IPS-NIHi7 (cell line): ENCODE measurements around the gene IQGAP2.
A peak's percentile ranks its signal among the peaks of the same experiment; 100 is the strongest.
"Not testable (repeated sequence)": the region's sequence is repeated elsewhere in the genome, so short reads cannot be mapped to it uniquely, and the experiment has no call there.

Experiments
- DNase-seq: peaks from one replicate; pipeline ENCODE4 v3.0.0; 2012; ENCODE audit warnings: mixed read lengths; ENCODE audit errors: extremely low spot score

IQGAP2 gene, protein sequence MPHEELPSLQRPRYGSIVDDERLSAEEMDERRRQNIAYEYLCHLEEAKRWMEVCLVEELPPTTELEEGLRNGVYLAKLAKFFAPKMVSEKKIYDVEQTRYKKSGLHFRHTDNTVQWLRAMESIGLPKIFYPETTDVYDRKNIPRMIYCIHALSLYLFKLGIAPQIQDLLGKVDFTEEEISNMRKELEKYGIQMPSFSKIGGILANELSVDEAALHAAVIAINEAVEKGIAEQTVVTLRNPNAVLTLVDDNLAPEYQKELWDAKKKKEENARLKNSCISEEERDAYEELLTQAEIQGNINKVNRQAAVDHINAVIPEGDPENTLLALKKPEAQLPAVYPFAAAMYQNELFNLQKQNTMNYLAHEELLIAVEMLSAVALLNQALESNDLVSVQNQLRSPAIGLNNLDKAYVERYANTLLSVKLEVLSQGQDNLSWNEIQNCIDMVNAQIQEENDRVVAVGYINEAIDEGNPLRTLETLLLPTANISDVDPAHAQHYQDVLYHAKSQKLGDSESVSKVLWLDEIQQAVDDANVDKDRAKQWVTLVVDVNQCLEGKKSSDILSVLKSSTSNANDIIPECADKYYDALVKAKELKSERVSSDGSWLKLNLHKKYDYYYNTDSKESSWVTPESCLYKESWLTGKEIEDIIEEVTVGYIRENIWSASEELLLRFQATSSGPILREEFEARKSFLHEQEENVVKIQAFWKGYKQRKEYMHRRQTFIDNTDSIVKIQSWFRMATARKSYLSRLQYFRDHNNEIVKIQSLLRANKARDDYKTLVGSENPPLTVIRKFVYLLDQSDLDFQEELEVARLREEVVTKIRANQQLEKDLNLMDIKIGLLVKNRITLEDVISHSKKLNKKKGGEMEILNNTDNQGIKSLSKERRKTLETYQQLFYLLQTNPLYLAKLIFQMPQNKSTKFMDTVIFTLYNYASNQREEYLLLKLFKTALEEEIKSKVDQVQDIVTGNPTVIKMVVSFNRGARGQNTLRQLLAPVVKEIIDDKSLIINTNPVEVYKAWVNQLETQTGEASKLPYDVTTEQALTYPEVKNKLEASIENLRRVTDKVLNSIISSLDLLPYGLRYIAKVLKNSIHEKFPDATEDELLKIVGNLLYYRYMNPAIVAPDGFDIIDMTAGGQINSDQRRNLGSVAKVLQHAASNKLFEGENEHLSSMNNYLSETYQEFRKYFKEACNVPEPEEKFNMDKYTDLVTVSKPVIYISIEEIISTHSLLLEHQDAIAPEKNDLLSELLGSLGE (N-terminal part only)

DNA sequence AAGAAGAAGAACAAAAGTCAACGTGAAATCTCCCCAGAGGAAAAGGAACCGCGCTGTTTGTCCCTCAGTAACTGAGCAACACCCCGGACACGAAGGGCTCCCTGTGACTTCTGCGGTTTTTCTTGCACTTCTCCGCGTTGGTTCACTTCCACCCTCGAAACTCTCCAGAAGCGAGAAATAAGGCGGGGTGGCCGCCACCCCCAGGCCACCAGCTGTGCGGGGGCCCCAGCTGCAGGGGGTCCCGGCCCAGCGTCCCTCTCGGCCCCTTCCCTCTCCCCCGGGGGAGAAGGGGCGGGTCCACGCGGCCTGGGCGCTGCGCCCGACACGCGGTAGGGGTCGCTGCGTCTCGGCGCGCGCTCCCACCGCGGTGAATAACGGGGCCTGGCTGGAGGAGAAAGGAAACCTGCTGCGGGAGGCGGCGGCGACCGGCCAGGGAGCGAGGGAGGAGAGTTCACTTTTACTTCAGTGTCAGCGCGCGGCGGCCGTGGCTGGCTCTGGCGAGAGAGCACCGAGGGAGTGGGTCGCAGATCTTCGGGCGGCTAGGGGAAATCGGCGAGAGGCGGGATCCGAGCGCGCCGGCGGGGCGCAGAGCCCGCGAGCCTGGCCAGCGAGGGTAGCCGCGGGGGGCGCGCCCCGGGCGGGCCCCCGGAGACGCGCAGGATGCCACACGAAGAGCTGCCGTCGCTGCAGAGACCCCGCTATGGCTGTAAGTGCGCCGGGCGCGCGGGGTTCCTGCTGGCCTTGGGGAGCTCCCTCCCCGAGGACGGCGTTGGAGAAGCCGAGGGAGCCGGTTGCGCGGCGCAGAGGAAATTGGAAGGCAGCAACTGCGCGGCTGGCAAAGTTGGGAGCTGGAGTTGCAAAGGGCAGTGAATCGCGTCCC, at the start of gene IQGAP2:
Gene IQGAP2, plus strand, starts transcription at position 400 of the 880 bp plus-strand sequence. Its CDS starts 261 bp downstream, at position 661.
- DNase-seq, result peak; percentile 84

DNA sequence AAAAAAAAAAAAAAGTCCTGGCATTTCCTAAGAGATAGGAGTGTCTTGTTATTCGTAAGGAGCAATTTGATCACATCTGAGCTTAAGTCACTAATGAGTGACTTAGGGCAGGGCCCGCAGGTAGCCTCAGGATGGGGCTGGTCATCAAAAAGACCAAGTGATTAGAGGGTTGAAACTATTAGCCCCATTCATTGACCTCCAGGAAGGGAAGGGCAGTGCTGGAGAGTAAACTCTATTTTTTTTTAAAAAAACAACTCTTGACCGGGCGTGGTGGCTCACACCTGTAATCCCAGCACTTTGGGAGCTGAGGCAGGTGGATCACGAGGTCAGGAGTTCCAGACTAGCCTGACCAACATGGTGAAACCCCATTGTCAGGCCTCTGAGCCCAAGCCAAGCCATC, 46.2 kb upstream of the IQGAP2 start:
- DNase-seq, result no peak

DNA sequence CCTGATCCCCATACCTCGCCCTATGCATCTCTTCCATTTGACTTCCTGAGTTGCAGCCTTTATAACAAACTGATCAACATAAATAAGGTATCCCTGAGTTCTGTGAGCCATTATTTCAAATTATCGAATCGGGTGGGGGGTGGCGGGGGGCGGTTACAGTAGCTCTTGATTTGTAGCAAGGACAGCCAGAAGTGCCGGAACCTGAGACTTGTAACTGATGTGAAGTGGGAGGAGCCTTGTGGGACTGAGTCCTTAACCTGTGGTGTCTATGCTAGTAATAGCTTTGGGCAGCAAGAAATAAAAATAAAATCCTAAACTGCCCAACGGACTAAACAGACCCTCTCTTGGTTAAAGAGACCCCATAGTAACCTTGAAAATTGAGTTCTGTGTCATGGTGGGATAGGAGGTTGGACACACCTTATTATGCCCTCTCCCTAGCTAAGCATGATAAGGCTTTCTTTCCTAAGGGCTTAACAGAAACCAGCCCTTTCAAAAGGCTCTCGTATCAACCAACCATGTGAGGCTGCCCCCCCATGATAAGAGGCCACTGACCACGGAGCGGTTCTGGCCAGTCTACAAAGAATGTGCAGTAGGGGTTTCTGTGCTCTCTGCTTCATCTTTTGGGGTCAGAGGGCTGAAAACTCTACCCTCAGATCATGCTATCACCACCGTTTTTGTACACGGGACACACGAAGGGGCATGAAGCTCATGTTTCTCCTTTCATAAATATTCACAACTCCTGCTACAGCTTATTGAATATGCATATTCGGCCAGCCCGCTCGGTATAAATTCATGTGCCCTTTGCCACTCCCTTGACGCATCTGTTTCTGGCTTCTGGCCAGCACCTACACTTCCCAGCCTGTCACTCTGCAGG, 39.5 kb upstream of the IQGAP2 start:
- DNase-seq, result no peak

DNA sequence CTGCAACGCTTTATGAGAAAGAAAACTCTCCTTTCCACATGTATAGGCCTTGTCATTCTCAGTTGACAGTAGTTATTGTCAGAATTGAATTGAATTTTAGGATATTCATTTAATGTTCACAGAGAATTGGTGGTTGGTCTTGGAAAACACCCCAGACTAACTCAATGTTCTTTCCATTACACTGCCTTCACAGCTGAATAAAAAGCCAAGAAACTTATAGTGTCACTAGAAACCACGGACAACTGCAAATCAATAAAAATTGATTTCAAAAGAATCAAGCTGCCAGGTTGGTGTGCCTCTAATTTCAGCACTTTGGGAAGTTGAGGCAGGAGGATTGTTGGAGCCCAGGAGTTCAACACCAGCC, 38.9 kb upstream of the IQGAP2 start:
- DNase-seq, result no peak

DNA sequence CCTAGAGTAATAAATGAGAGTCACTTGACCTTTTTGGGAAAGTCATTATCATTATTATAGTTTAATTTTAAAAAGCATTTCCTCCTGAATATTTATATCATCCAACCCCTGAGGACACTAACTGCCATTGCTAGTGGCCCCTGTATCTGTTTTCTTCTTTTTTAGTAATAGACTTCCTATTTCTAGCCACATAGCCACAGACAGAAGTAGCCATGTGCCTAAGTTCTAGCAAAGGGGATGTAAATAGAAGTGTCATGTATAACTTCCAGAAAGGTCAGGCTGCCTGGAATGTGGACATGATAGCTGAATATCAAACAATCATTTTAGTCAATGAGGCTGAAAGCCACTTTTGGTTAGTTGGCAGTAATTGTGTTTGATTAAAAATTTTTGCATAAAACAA, 37.5 kb upstream of the IQGAP2 start:
- DNase-seq, result no peak

DNA sequence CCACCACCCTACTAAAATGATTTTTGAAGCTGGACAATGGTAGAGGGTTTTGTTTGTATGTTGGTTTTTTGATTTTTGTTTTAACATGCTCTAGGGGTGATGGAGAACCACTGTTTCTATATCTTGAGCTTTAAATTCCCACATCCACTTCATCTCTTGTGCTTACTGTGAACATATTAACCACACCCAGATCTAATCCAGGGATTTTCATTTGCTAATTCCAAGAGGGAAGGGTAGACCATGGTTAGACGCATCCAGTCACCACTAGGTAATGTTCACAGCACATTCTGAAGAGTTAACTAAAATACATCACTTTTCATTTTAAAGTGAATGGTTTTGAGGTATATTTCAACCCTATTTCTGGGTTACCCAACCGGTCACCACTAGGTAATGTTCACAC, 36.5 kb upstream of the IQGAP2 start:
- no peak for DNase-seq

DNA sequence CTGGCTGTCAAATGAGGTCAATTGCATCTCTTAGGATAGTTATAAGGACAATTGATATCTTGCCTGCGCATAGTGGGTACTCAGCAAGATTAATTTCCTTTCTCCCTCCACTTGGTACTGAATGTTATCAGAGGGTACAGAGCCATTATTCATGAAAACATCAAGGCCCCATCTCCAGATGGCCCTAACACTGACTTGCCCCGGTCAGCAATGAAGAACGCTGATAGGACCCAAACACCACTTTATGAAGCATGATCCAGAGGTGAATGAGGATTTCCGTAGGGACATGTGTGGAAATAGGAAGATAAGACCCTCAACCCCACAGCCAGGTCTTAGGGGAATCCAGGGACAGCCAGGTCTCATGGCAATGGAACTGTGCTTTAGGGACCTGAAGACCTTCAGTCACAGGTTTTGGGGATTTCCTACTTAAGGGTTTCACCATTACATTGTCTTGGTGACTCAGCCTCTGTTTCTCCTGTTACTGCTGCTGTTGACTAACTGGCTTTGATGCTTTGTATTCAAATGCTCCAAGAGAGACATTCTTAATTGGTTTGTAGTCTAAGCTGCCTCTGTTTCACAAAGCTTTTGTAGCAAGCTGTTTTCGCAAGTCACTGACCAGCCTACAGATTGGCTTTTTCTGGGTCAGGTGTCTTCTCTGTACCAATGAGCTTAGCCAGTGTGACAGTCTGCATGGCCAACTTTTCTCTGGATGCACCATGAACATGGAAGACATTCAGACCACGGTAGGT, 35.3 kb upstream of the IQGAP2 start:
- DNase-seq, result no peak

DNA sequence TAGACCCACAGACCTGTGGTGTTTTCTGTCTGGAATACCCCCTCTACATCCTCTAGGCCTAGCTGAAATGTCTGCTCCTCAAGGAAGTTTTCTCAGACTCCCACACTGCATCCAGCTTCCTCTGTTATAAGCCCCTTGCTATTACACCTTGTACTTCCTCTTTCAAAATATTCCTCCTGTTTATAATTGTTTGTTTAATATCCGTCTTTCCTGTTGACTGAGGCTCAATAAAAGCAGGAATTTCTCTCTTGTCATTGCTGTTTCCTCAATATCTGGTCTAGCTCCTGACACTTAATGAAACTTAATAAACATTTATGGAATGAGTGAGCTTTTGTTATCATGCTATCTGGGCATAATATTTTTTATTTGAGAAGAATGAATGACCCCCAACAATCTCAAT, 34.1 kb upstream of the IQGAP2 start:
- no peak for DNase-seq

DNA sequence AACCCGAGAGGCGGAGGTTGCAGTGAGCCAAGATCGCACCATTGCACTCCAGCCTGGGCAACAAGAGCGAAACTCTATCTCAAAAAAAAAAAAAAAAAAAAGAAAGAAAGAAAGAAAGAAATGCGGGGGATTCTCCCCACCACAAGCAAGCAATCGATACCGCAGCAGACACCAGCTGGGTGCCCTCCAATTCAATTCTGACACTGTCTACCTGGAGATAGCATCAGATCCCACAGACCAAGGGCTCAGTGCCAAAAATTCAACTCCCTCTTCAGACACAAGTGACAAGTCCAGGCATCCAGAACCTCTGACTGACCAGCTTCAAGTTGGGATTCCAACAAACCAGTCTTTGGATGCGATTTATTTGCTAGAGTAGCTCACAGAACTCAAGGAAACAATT, 33.4 kb upstream of the IQGAP2 start:
- not testable (repeated sequence) for DNase-seq

DNA sequence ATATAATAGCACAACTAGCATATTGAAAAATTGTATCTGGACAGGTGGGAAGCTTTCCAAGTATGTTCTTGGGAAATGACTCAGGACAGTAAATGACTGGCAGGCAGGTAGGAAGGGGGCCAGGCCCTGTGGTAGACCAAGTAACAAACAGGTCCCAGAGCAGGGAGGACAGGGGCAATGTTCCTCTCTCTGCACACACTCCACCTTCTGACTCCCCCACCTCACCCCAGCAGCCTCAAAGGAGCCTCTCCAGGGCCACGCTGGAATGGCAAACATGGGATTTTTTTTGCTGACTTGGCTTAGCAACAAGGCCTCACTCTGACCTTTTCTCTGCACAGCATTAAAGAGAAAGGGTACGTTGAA, 31.1 kb upstream of the IQGAP2 start:
- no peak for DNase-seq

DNA sequence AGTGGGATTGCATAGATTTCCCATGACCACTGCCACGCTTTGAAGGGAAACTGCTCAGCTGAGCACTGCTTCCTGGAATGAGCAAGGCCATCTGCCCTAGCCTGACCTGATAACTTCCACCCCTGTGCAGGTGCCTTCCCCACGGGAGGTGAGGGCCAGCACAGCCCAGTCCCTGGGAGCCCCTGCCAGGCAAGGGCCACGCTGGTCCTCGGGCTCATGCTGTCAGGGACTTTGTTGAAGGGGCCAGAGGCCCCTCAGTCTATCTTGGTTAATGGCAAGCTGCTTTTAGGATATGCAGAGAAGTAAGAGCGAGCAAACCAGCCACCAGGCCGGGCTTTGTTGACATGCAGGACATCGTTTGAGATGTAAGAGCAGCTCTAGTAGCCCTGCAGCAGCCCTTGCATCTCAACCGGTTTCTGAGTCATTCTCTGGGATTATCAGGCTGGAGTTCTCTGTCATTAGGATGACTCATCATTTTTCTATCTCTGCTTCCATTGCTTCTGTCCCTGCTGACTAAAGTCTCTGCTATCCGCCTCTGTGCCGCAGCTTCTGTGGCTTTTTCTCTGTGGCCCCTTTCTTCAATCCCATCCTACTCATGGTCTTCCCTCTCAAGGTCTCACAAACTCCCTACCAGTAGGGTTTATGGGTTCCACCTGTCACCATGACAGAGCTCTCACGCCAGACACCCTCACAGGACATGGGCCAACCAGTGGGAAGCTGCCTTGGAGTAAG, 30.6 kb upstream of the IQGAP2 start:
- peak; percentile 59 for DNase-seq

DNA sequence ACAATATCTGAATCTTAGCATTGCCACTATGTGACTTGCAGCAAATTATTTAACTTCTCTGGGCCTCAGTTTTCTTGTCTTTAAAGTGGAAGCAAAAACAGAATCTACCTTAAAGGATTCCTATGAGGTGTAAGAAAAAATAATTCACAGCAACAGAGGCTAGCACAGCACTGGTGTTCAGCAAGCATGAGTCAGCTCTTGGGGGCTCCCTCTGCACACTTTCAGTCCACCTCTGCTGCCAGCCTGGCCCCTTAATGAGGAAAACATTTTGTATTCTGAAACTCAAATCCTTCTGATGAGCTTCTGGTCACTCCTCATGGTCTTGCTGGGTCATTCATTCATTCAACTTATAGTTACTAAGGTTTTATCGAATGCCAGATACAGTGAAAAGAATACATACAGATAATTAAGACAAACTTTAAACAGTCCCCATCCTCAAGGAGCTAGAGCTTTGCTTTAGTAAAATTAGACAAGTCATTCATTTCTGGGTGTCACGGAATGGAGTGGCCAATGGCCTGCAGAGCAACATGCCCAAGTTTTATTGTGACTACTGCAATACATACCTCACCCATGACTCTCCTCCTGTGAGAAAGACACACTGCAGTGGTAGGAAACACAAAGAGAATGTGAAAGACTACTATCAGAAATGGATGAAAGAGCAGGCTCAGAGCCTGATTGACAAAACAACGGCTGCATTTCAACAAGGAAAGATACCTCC, 26.8 kb upstream of the IQGAP2 start:
- no peak for DNase-seq

DNA sequence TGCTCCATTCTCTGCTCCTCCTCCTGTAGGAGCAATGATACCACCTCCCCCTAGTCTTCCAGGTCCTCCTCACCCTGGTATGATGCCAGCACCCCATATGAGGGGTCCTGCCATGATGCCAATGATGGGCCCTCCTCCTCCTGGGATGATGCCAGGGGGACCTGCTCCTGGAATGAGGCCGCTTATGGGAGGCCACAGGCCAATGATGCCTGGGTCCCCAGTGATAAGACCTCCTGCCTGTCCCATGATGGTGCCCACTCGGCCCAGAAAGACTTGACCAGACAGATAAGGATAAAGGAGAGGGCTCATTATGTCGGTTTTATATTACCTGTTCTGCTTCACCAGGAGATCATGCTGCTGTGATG, 26.2 kb upstream of the IQGAP2 start:
- no peak for DNase-seq

DNA sequence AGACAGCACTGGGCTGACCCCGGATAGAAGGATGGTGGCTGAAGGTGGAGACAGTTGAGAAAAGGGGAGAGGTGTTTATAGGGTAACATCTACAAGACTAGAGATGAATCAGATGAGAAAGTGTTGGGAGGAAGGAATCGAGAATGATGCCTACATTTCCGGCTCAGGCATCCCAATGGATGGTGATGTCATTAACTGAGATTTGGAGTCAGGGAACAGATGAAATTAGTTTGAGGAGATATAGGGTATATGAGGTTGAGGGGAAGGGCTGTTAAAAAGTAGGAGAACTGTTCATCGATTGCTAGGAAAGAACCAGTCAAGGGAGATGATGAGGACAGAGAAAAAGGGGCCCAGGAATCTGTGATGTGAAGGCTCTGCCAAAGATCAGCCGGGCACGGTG, 24.7 kb upstream of the IQGAP2 start:
- no peak for DNase-seq

DNA sequence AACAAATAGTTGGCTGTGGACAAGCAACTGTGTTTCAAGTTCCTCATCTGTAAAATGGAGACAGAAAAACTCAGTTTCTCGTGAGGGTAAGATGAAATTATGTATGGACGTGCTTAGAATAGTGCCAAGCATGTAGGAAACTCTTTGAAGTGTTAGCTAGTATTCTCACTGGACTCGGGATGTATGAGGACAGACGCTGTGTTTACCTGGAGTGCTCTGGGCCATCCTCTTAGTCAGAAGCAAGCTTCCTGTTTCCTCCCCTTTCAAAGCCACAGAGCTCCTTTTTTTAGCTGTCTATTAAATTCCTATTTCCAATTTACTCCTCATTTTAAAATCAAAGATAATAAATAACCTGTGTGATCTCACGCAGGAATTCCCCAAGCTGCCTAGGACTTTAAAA, 23.8 kb upstream of the IQGAP2 start:
- DNase-seq, result no peak

DNA sequence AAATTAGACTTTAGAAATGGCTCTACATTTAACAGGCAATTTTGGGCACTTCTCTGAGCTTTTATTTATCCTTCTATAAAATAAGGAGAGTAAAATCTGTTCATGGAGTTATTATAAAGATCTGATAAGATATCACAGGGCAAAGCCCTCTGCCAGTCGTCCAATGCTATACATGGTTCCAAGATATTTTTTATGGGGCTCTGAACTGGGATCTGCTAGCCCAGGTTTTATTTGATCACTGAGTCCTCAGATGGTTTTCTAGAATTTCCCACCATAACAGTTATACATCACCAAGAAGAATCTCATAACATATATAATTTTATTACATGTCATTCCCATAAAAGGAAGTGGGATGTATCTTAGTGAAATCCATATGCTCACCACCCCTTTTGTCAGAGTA, 23.2 kb upstream of the IQGAP2 start:
- DNase-seq, result no peak

DNA sequence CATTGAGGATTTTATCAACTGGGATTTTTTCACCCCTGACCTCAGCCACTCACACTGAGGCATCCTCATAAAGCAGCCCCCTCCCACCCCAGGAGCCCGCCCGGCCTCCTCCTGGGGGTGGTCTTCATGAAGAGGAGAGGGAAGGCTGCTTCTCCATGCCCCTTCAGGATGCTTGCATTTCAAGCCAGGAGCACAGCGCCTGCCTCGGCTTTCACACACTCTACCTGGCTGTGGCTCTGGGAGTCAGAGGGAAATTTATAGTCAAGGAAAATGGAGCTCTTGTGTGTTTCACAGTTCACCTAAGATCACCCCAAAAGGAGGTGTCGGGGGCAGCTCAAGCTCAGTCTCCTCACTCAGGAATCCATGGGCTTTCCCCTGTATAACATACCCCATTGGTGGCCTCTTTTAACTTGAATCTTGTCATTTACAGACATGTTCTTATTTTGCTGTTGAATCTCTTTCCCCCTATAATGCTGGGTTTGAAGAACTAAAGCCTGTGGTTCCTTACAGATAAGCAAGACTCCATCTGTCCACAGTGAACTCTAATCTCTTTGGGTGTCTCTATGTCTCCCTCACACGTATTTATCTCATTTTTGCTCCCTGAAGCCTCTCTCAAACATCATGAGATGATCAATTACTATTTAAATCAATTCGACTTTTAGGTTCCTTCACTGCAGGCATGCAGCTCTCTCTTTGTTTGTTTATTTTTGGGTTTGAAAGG, 22.6 kb upstream of the IQGAP2 start:
- no peak for DNase-seq
